ENCODE results near the gene PMFBP1. TPM values are rescaled to one million over a fixed set of nuclear protein-coding genes. Genes with fewer than 3 reads are reported as not detected.
A peak's percentile ranks its signal among the peaks of the same experiment; 100 is the strongest.

Gene PMFBP1
- total RNA-seq, 1 experiment from 2014 or later, result 0.55 TPM

GRCh38 chr16:72098936-72099335 is 73.0 kb downstream of the PMFBP1 start:
- Histone ChIP-seq H3F3A (ENCODE audit: insufficient read depth, low read depth) (no peaks in the 10 kb centered on the region), H3K4me1 (replicated peaks; ENCODE audit: insufficient read depth) (peaks cover 11% of the 10 kb centered on the region), H3K27ac (no peak overlapping the region), H2AFZ (no peak overlapping the region), H3K9me2 (ENCODE audit: insufficient read depth) (no peaks in the 10 kb centered on the region), H3K27me3 (ENCODE audit: insufficient read depth, low read depth) (no peaks in the 10 kb centered on the region), H3K4me2 (no peak overlapping the region), H3K36me3 (ENCODE audit: low read depth) (0 out of 2 replicates have a peak, but pooled peaks cover 13% of the 10 kb centered on the region), H3K4me3 (no peak overlapping the region), H3K79me2 (ENCODE audit: low read depth) (peaks cover 25% of the 10 kb centered on the region), H4K20me1 (ENCODE audit: insufficient read depth) (peaks cover 15% of the 10 kb centered on the region; the same call in 1 of the 2 replicates), H3K9me3 (ENCODE audit: insufficient read depth, low read depth) (no peaks in the 10 kb centered on the region)
- CTCF ChIA-PET, result no interaction called here
- no peak for TF ChIP-seq EZH2 (IDR thresholded peaks at IDR 0.05; ENCODE audit: low read depth)
- TF ChIP-seq, protein P1, sequence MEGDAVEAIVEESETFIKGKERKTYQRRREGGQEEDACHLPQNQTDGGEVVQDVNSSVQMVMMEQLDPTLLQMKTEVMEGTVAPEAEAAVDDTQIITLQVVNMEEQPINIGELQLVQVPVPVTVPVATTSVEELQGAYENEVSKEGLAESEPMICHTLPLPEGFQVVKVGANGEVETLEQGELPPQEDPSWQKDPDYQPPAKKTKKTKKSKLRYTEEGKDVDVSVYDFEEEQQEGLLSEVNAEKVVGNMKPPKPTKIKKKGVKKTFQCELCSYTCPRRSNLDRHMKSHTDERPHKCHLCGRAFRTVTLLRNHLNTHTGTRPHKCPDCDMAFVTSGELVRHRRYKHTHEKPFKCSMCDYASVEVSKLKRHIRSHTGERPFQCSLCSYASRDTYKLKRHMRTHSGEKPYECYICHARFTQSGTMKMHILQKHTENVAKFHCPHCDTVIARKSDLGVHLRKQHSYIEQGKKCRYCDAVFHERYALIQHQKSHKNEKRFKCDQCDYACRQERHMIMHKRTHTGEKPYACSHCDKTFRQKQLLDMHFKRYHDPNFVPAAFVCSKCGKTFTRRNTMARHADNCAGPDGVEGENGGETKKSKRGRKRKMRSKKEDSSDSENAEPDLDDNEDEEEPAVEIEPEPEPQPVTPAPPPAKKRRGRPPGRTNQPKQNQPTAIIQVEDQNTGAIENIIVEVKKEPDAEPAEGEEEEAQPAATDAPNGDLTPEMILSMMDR (conservative IDR thresholded peaks at IDR 0.05), result no peak
- POLR2A ChIA-PET (ENCODE audit: unreplicated experiment), result no interaction called here
- no peak for DNase-seq
- intact Hi-C loops (cut with micrococcal nuclease; ENCODE audit: unreplicated experiment), result loop anchor here (1.0 kb wide), 1 partner anchor 33 kb away; no protein-coding TSS in a partner anchor
- BruUV-seq (replicated peaks), result no TSS peak

GRCh38 chr16:72094266-72094610 is 77.7 kb downstream of the PMFBP1 start:
- H3K4me2 ChIP-seq, result peak overlapping the region; percentile 94
- ChIA-PET POLR2A (ENCODE audit: unreplicated experiment) (interaction anchor here (0.6 kb wide), 1 partner anchor 17 kb away, joined by 7 read pairs; no protein-coding TSS in a partner anchor), CTCF (interaction anchor here (1.6 kb wide), 1 partner anchor 27 kb away, joined by 6 read pairs; no protein-coding TSS in a partner anchor)
- H3K9me3 ChIP-seq (ENCODE audit: insufficient read depth, low read depth), result no peaks in the 10 kb centered on the region
- intact Hi-C loops (cut with micrococcal nuclease; ENCODE audit: unreplicated experiment), result no loop called here
- peak in 1 of 2 experiments; percentile 5 for DNase-seq
- H3K4me3 ChIP-seq, result peak overlapping the region; percentile 95
- H3K9me2 ChIP-seq (ENCODE audit: insufficient read depth), result no peaks in the 10 kb centered on the region
- peak overlapping the region; percentile 89 for H2AFZ ChIP-seq
- H3K79me2 ChIP-seq (ENCODE audit: low read depth), result peaks cover 59% of the 10 kb centered on the region
- no peaks in the 10 kb centered on the region for H3F3A ChIP-seq (ENCODE audit: insufficient read depth, low read depth)
- H3K27ac ChIP-seq, result peak overlapping the region; percentile 53; the same call in 1 of the 2 replicates
- no peaks in the 10 kb centered on the region for H3K27me3 ChIP-seq (ENCODE audit: insufficient read depth, low read depth)
- 0 out of 2 replicates have a peak, but pooled peaks cover 11% of the 10 kb centered on the region for H3K36me3 ChIP-seq (ENCODE audit: low read depth)
- H4K20me1 ChIP-seq (ENCODE audit: insufficient read depth), result peaks cover 11% of the 10 kb centered on the region; the same call in 1 of the 2 replicates
- TF ChIP-seq, protein P1 (conservative IDR thresholded peaks at IDR 0.05), result no peak
- TF ChIP-seq EZH2 (IDR thresholded peaks at IDR 0.05; ENCODE audit: low read depth), result no peak
- TSS peak; percentile 62 for BruUV-seq (replicated peaks)
- H3K4me1 ChIP-seq (replicated peaks; ENCODE audit: insufficient read depth), result peaks cover 26% of the 10 kb centered on the region

DNA sequence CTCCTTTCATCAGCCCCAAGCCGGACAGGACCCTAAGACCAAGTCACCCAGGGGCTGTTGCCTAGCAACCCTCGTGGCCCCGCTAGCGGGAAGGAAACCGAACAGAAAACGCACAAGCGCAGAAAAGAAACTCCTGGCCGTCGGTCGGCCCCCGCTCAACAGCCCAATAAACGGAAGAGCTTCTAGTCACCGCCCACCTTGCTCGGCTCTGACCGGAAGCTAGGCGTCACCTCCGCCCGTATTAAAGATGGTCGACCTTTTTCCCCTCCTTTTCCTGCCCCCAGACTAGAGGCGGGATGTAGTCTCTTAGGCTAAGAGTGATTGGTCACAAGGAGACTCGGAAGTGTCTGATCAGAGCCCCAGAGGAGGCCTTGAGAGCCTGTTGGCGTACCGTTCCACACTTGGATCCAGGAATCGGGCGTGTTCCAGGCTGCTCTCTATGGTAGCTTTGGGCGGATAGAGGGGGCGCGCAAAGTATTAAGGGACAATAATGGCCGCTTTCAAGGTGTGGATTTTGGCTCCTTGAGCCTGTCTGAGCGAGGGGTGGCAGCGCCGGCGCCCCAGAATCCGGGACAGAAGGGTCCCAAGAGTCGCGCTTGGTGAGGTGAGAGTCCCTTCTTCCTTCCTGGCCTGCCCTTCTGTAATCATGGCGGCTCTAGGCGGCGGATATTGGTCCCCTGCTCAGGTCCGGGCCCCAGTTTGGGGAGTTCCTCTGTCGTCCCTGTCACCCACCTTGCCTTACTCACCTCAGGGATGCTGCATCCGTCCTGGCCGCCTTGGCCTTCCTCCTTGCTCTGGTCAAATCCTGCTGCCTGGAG is 78.3 kb downstream of the PMFBP1 start, which contains the start of the genes DHX38 and TXNL4B:
TSS of gene DHX38 (plus strand) at position 400 of the 818 bp plus-strand sequence. CDS start 2,311 bp downstream, outside the sequence.
TSS of gene TXNL4B (minus strand) at position 173 of the 818 bp plus-strand sequence. CDS start 2,871 bp downstream, outside the sequence.
- intact Hi-C loops (cut with micrococcal nuclease; ENCODE audit: unreplicated experiment), result loop anchor here (1.0 kb wide), 1 partner anchor 85 kb away; the partner anchor contains the start of gene DHODH
- no peaks in the 10 kb centered on the region for H3K9me2 ChIP-seq (ENCODE audit: insufficient read depth)
- TF ChIP-seq EZH2 (IDR thresholded peaks at IDR 0.05; ENCODE audit: low read depth), result no peak
- TF ChIP-seq, protein P1 (conservative IDR thresholded peaks at IDR 0.05), result no peak
- DNase-seq, result peak; percentile 91 to 98
- CTCF ChIA-PET, result interaction anchor here (1.6 kb wide), 1 partner anchor 27 kb away, joined by 6 read pairs; no protein-coding TSS in a partner anchor
- peak within 1 kb of the TSS; percentile 53; the same call in 1 of the 2 replicates for H3K27ac ChIP-seq
- no peaks in the 10 kb centered on the region for H3F3A ChIP-seq (ENCODE audit: insufficient read depth, low read depth)
- 0 out of 2 replicates have a peak, but pooled peaks cover 11% of the 10 kb centered on the region for H3K36me3 ChIP-seq (ENCODE audit: low read depth)
- BruUV-seq (replicated peaks), result no TSS peak
- peak within 1 kb of the TSS; percentile 95 for H3K4me3 ChIP-seq
- H2AFZ ChIP-seq, result peak within 1 kb of the TSS; percentile 98
- peaks cover 59% of the 10 kb centered on the region for H3K79me2 ChIP-seq (ENCODE audit: low read depth)
- POLR2A ChIA-PET (ENCODE audit: unreplicated experiment), result interaction anchor here (0.6 to 0.7 kb wide), 4 partner anchors 16 to 1837 kb away, joined by 3 to 7 read pairs (median 5); no protein-coding TSS in a partner anchor
- peaks cover 26% of the 10 kb centered on the region for H3K4me1 ChIP-seq (replicated peaks; ENCODE audit: insufficient read depth)
- H3K27me3 ChIP-seq (ENCODE audit: insufficient read depth, low read depth), result no peaks in the 10 kb centered on the region
- peak within 1 kb of the TSS; percentile 94 for H3K4me2 ChIP-seq
- H4K20me1 ChIP-seq (ENCODE audit: insufficient read depth), result peaks cover 11% of the 10 kb centered on the region; the same call in 1 of the 2 replicates
- no peaks in the 10 kb centered on the region for H3K9me3 ChIP-seq (ENCODE audit: insufficient read depth, low read depth)

Data from PC-9 (cell line).